ENCODE measurements around the gene CAVIN1.
"Not testable (repeated sequence)": the region's sequence is repeated elsewhere in the genome, so short reads cannot be mapped to it uniquely, and the experiment has no call there.

- not testable (repeated sequence) for TF ChIP-seq CTCF (tag by site-specific recombination; IDR thresholded peaks at IDR 0.05); ZNF529 (tag by site-specific recombination; IDR thresholded peaks at IDR 0.05; ENCODE audit: insufficient replicate concordance)
- TF ChIP-seq, protein P1, sequence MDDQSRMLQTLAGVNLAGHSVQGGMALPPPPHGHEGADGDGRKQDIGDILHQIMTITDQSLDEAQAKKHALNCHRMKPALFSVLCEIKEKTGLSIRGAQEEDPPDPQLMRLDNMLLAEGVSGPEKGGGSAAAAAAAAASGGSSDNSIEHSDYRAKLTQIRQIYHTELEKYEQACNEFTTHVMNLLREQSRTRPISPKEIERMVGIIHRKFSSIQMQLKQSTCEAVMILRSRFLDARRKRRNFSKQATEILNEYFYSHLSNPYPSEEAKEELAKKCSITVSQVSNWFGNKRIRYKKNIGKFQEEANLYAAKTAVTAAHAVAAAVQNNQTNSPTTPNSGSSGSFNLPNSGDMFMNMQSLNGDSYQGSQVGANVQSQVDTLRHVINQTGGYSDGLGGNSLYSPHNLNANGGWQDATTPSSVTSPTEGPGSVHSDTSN (CRISPR knock-in tag; IDR thresholded peaks at IDR 0.05) = not testable (repeated sequence)
Measured at GRCh38 chr17:42366176-42367023, 56.7 kb downstream of the CAVIN1 start.

All from HEK293 (cell line).